HEK293T (cell line): Measurements from ENCODE around the gene POLDIP3.
A peak's percentile ranks its signal among the peaks of the same experiment; 100 is the strongest.

Experiments
- CTCF ChIA-PET: fragments of 350-600 bp; formaldehyde crosslinking; extraction: SDS; loops from one replicate; lab custom pipeline; 2021; ENCODE audit warnings: antibody characterized with exemption, inconsistent platforms; lab: Yijun Ruan, JAX
- POLR2A ChIA-PET: fragments of 350-600 bp; formaldehyde crosslinking; extraction: SDS; loops from one replicate; lab custom pipeline; 2020; ENCODE audit warnings: antibody characterized with exemption, inconsistent platforms; lab: Yijun Ruan, JAX
- DNase-seq: peaks from one replicate; pipeline ENCODE4 v3.0.0; 2012; ENCODE audit warnings: mixed read lengths; ENCODE audit errors: extremely low spot score
- ARNT ChIP-seq: fragments of 450-650 bp; IDR thresholded peaks from 2 replicates; pipeline ENCODE4 v1.6.1; 2017; ENCODE audit warnings: mild to moderate bottlenecking
- BHLHE40 ChIP-seq: fragments of 450-650 bp; IDR thresholded peaks from 2 replicates; pipeline ENCODE4 v1.6.1; 2016; ENCODE audit warnings: mild to moderate bottlenecking, moderate library complexity, borderline replicate concordance
- CTBP1 ChIP-seq: fragments of 450-650 bp; IDR thresholded peaks from 2 replicates; pipeline ENCODE4 v1.6.1; 2016; ENCODE audit warnings: borderline replicate concordance
- ELF4 ChIP-seq: fragments of 450-650 bp; IDR thresholded peaks from 2 replicates; pipeline ENCODE4 v1.6.1; 2017; ENCODE audit warnings: antibody characterized with exemption
- FOXA1 ChIP-seq: fragments of 450-650 bp; IDR thresholded peaks from 2 replicates; pipeline ENCODE4 v1.6.1; 2016; ENCODE audit warnings: mild to moderate bottlenecking
- FOXK2 ChIP-seq: fragments of 450-650 bp; IDR thresholded peaks from 2 replicates; pipeline ENCODE4 v1.6.1; 2016; ENCODE audit warnings: mild to moderate bottlenecking
- FOXM1 ChIP-seq: fragments of 450-650 bp; IDR thresholded peaks from 2 replicates; pipeline ENCODE4 v1.6.1; 2017; ENCODE audit warnings: mild to moderate bottlenecking, borderline replicate concordance
- HDGF ChIP-seq: fragments of 450-650 bp; IDR thresholded peaks from 2 replicates; pipeline ENCODE4 v1.6.1; 2017; ENCODE audit warnings: antibody characterized with exemption, borderline replicate concordance
- L3MBTL2 ChIP-seq: fragments of 450-650 bp; conservative IDR thresholded peaks from 2 replicates; pipeline ENCODE4 v1.6.1; 2016; ENCODE audit warnings: mild to moderate bottlenecking
- LEF1 ChIP-seq: fragments of 450-650 bp; IDR thresholded peaks from 2 replicates; pipeline ENCODE4 v1.6.1; 2017; ENCODE audit warnings: mild to moderate bottlenecking, borderline replicate concordance
- NFRKB ChIP-seq: fragments of 450-650 bp; IDR thresholded peaks from 2 replicates; pipeline ENCODE4 v1.6.1; 2016; ENCODE audit warnings: mild to moderate bottlenecking, moderate library complexity
- SP1 ChIP-seq: fragments of 450-650 bp; IDR thresholded peaks from 2 replicates; pipeline ENCODE4 v1.6.1; 2017
- SUZ12 ChIP-seq: fragments of 450-650 bp; IDR thresholded peaks from 2 replicates; pipeline ENCODE4 v1.6.1; 2016; ENCODE audit warnings: mild to moderate bottlenecking
- TARDBP ChIP-seq: fragments of 450-650 bp; IDR thresholded peaks from 2 replicates; pipeline ENCODE4 v1.6.1; 2016
- ZNF384 ChIP-seq: fragments of 450-650 bp; IDR thresholded peaks from 2 replicates; pipeline ENCODE4 v1.6.1; 2016
- TF ChIP-seq, protein P1 (sequence below): fragments of 450-650 bp; IDR thresholded peaks from 2 replicates; pipeline ENCODE4 v1.6.1; 2016

The POLDIP3 gene, protein sequence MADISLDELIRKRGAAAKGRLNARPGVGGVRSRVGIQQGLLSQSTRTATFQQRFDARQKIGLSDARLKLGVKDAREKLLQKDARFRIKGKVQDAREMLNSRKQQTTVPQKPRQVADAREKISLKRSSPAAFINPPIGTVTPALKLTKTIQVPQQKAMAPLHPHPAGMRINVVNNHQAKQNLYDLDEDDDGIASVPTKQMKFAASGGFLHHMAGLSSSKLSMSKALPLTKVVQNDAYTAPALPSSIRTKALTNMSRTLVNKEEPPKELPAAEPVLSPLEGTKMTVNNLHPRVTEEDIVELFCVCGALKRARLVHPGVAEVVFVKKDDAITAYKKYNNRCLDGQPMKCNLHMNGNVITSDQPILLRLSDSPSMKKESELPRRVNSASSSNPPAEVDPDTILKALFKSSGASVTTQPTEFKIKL

DNA sequence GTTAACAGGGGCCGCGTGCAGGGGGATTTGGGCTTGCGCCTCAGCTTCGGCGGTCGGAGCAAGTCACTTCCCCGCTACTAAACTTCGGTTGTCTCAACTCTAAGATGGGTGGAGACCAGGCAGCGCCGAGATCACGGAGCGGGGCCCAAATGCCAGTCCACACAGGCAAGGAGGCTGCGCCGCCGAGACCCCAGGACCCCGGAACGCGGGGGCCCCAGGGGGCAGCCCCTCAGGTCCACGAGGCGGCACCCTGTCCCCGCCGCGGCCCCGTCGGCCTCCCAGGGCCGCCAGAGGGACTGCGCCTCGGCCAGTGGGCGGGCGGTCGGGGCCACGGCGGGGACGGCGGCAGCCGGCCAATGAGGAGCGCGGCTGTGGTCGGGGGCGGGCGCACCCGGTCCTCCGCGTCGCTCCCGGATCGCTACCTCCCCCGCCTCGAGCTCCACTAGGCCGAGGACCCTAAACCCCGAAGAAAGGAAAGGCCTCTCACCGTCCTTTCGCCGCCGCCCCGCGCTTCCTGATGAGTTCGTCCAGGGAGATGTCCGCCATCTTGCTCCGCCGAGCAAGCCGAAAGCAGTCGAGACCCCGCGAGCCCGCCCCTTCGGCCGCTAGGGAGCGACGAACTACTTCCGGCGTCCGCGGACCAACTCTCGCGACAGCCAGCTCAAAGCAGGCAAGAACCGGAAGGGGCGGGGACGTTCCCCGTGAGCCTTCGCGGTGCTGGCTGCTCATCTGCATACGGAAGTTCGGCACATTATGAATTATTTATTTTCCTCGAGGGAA, at the start of gene POLDIP3:
Gene POLDIP3, minus strand, starts transcription at position 572 of the 780 bp plus-strand sequence. Its CDS starts 26 bp downstream, at position 546.
- DNase-seq, result peak; percentile 97
- CTCF ChIA-PET, result no interaction called here
- POLR2A ChIA-PET, result interaction anchor here (0.6 to 3.3 kb wide), 29 partner anchors 8 to 197 kb away, joined by 3 to 24 read pairs (median 4); partner anchors contain the start of gene CYB5R3
- TF ChIP-seq FOXK2, result no peak
- 0 out of 2 replicates have a peak, but pooled peaks have one; percentile 28 for TF ChIP-seq LEF1
- TF ChIP-seq ARNT, result no peak
- no peak for TF ChIP-seq FOXM1
- no peak for TF ChIP-seq ELF4
- TF ChIP-seq ZNF384, result no peak
- TF ChIP-seq NFRKB, result peak; percentile 6; the same call in 1 of the 2 replicates
- TF ChIP-seq TARDBP, result no peak
- peak; percentile 67; the same call in 1 of the 2 replicates for TF ChIP-seq SP1
- TF ChIP-seq CTBP1, result no peak
- TF ChIP-seq SUZ12, result no peak

DNA sequence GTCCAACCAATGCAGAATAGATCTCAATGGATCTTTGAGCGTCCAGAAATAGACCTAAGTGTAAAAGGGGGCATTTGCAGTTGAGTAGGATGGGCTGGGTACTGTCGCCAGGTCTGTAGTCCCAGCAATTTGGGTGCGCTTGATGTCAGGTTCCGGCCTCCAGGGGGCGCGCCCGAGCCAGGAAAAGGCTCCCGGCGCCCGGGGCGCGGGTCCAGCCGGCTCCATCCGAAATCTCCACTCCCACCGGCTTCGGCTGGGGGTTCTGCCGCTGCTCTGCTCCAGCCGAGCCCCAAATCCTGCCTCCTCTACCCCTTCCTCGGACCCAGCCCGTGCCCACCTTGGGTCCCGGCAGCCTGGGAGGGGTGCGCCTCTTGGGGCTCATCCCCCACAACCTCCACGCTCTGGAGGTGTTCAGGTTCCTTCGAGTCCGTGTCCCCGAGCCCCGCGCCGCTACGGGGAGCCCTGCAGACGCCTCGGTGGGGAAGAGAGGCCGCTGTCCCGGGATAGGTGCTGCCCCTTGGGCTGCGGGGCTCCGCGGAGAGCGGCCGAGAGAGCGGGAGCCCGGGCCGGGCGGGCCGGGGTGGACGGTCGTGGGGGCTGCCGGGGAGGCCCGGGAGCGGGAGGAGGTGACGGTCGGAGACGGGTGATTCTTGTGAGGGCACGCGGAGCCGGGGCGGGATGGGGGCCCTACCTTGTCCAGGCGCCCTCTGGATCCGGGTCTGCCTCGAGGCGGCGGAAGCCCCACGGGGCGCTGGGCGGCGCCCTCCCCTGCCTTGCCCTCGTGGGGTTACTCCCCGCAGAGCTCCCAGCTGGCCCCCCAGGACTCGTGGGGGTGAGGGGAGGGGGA, 47.5 kb upstream of the POLDIP3 start:
- CTCF ChIA-PET, result no interaction called here
- POLR2A ChIA-PET, result interaction anchor here (1.8 kb wide), 1 partner anchor 48 kb away, joined by 4 read pairs; the partner anchor contains the start of gene POLDIP3
- peak; percentile 90 for DNase-seq
- no peak for TF ChIP-seq FOXM1
- TF ChIP-seq L3MBTL2, result peak; percentile 24; the same call in 1 of the 2 replicates

DNA sequence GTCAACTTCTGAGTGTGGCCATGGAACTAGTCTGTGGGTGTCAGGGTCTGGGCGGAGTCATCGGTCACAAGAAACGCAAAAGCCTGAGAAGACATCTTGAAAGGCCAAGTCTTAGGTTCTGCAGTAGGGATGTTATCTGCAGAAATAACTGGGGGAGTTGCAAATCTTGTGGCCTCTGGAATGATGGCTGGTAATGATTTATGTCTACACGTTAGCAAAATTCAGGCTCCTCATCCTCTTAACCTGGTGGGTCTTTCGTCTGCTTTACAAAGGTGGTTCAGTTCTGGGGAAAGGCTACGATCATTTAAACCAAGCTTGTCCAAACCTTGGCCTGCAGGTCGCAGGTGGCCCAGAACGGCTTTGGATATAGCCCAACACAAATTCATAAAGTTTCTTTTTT, 41.9 kb upstream of the POLDIP3 start:
- ChIA-PET POLR2A (no interaction called here), CTCF (interaction anchor here (0.6 kb wide), 1 partner anchor 115 kb away, joined by 3 read pairs; no protein-coding TSS in a partner anchor)
- TF ChIP-seq ZNF384 (no peak), BHLHE40 (no peak), FOXM1 (no peak), ARNT (no peak), HDGF (no peak), NFRKB (no peak), CTBP1 (no peak), TARDBP (no peak), FOXA1 (no peak), SUZ12 (no peak), ELF4 (no peak), SP1 (no peak), FOXK2 (no peak), LEF1 (no peak), L3MBTL2 (no peak)
- TF ChIP-seq, protein P1, sequence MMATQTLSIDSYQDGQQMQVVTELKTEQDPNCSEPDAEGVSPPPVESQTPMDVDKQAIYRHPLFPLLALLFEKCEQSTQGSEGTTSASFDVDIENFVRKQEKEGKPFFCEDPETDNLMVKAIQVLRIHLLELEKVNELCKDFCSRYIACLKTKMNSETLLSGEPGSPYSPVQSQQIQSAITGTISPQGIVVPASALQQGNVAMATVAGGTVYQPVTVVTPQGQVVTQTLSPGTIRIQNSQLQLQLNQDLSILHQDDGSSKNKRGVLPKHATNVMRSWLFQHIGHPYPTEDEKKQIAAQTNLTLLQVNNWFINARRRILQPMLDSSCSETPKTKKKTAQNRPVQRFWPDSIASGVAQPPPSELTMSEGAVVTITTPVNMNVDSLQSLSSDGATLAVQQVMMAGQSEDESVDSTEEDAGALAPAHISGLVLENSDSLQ, result no peak
- DNase-seq, result no peak

DNA sequence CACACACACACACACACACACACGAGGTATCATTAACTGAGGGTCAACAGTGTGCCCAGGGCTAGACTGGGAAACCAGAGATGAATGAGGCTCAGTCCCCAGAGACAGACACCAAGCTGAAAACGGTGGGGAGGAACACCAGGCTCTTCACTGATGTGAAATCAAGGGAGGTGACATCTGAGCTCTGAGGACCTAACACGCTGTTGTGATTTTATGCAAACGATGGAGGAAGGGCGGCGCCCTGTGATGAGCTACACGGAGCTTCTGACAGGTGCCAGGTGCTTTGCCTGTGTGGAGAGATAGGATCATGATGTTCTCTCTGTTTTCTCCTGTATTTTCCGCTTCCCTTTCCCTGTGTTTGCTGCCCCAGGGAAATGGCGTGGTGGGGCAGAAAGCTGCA, 41.0 kb upstream of the POLDIP3 start:
- TF ChIP-seq ZNF384, result no peak
- TF ChIP-seq LEF1, result no peak
- TF ChIP-seq, protein P1, result no peak
- TF ChIP-seq NFRKB, result no peak
- no peak for TF ChIP-seq ARNT
- ChIA-PET POLR2A (interaction anchor here (0.6 to 0.7 kb wide), 2 partner anchors 9 to 199 kb away, joined by 3 to 4 read pairs; no protein-coding TSS in a partner anchor), CTCF (no interaction called here)
- no peak for DNase-seq

DNA sequence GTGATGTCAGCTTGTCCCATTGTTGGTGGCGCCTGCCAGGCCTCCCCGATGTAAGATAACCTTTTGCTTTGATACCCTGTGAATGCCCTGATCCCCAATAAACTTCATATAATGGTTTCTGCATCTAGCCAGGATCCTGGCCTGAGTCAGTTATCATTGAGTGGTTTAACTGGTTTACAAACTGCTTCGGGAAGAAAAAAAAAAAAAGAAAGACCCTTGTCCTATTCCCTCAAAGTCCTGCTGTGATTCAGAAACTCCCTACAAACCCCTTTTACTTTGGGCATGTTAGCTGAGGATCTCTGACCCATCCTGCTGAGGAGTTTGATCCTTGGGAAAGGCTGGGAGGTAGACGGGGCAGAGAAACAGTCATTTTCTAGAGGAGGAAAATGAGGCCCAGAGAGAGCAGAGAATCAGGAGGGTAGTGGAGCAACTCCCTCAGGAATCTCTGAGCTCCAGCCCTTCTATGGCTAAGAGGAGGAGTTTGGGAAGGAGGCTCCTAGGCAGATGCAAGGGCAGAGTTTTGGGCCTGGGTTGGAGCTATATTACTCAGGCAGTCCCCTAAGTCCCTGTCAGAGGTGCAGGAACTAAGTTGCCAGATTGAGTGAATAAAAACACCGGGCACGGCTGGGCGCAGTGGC, 39.9 kb upstream of the POLDIP3 start:
- ChIA-PET POLR2A (interaction anchor here (1.2 kb wide), 1 partner anchor 39 kb away, joined by 3 read pairs; the partner anchor contains the start of gene POLDIP3), CTCF (interaction anchor here (0.6 to 1.1 kb wide), 2 partner anchors 33 to 213 kb away, joined by 3 to 5 read pairs; no protein-coding TSS in a partner anchor)
- DNase-seq, result peak; percentile 3
- TF ChIP-seq SUZ12 (no peak), TARDBP (no peak), SP1 (no peak), BHLHE40 (no peak), FOXK2 (no peak), FOXA1 (no peak), ARNT (no peak)

DNA sequence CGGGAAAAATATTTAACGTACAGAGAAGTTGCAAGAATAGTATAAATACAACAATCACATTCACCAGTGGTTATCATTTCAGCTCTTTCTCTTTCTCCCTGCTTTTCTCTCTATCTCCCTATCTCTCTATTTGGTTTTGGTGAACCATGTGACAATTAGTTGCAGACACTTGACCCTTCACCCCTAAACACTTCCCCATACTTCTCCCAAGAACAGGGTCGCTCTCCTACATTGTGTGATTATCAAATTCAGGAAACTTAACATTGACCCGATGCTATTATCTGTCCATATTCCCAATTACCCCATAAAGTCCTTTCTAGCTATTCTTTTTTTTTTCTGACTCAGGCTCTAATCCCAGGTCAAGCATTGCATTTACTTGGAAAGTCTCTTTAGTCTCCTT, 39.3 kb upstream of the POLDIP3 start:
- no peak for DNase-seq
- POLR2A ChIA-PET, result interaction anchor here (1.2 kb wide), 1 partner anchor 39 kb away, joined by 3 read pairs; the partner anchor contains the start of gene POLDIP3
- TF ChIP-seq SUZ12 (no peak), FOXM1 (no peak), CTBP1 (no peak), BHLHE40 (no peak), ARNT (no peak), SP1 (no peak), ZNF384 (no peak), ELF4 (no peak), L3MBTL2 (no peak), TARDBP (no peak), HDGF (no peak)
- CTCF ChIA-PET, result interaction anchor here (1.1 kb wide), 1 partner anchor 214 kb away, joined by 3 read pairs; no protein-coding TSS in a partner anchor
